GM18909 (cell line): ENCODE results near the gene AP3D1.
"Not testable (repeated sequence)": the region's sequence is repeated elsewhere in the genome, so short reads cannot be mapped to it uniquely, and the experiment has no call there.

ENCODE experiments used
- ATAC-seq: cut with Tn5 transposase; IDR thresholded peaks from one replicate; pipeline ENCODE4 v1.9.1; 2021; ENCODE audit warnings: mild to moderate bottlenecking; ENCODE audit not compliant: unreplicated experiment, poor library complexity

AP3D1 gene

DNA sequence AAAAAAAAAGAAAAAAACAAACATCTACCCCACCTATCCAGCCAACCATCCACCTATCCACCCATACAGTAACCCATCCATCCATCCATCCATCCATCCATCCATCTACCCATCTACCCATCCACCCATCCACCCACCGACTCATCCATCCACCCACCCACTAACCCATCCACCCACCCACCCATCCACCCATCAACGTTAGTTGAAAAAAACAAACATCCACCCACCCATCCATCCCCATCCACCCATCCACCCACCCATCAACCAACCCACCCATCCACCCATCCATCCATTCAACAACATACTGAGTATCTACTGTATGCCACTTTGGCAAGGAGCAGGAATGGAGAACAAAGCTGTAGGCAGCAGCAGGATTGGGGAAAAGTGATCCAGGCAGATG is 6.1 kb upstream of the AP3D1 start:
- ATAC-seq: no peak

DNA sequence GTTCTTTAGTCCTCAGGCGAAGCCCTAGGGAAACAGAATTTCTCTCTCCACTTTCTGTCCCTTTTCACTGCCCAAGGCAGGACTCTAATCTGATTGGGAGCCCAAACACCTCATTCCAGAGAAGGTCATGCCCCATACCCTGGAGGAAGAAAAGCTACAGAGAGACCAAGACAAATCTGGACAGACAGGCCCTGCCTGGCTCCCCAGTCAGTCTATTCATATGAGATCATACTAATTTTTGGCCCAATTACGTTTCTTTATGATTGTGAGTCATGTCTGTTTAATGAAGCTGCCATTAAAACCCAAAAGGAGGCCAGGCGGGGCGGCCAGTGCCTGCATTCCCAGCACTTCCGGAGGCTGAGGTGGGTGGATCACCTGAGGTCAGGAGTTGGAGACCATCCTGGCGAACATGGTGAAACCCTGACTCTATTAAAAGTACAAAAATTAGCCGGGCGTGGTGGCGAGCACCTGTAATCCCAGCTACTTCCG is 3.3 kb upstream of the AP3D1 start:
- ATAC-seq: no peak

DNA sequence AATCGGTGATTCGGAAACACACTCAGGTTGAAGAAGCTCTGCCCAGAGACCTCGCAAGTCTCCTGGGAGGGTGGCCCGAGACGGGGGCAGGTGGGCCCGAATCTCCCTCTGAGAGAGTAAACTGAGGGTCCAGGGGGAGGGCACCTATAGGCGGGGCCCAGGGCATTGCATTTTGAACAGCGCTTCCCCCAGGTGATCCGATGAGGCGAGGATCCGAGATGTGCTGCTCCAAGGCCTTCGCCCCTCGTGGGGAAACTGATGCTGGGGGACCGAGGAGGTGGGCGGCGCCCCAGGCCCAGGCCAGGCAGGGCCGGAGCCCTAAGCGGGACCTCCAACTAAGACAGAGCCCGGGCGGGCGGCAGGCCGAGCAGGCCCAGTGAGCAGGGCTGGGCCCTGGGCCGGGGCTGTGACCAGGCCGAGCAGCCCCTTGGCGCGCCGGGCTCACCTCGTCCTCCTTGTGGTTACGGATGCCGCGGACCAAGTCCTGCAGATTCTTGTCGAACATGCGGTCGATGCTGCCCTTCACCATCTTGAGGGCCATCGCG is 500 bp downstream of the AP3D1 start:
- ATAC-seq: peak; percentile 20

- ATAC-seq: no peak
These were observed 1.2 kb downstream of the AP3D1 start for GRCh38 chr19:2149980-2150793.

GRCh38 chr19:2148482-2149135 is 2.8 kb downstream of the AP3D1 start:
- ATAC-seq: no peak

GRCh38 chr19:2145831-2146241 is 5.5 kb downstream of the AP3D1 start:
- no peak for ATAC-seq

GRCh38 chr19:2144190-2144589 is 7.2 kb downstream of the AP3D1 start:
- ATAC-seq: no peak

DNA sequence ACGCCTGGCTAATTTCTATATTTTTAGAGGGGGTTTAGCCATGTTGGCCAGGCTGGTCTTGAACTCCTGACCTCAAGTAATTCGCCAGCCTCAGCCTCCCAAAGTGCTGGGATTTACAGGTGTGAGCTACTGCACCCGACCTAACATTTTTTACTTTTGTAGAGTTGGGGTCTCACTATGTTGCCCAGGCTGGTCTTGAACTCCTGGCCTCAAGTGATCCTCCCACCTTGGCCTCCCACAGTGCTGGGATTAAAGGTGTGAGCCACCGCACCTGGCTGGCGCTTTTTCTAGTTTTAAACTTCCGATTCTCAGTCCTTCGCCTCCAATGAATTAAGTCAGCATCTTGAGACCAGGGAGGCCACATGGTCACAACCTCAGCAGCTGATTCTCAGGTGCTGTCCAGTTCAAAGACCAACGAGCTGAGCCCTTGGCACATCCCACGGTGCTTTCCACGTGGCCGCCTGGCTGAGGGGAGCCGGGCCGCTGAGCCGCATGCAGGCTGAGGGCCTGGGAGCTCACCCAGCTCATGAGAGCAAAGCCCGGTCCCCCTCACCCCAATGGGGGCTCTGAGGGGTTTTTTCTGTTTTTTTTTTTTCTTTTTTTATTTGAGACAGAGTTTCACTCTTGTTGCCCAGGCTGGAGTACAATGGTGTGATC is 9.1 kb downstream of the AP3D1 start:
- ATAC-seq: no peak

GRCh38 chr19:2140138-2140569 is 11.2 kb downstream of the AP3D1 start:
- ATAC-seq: no peak

DNA sequence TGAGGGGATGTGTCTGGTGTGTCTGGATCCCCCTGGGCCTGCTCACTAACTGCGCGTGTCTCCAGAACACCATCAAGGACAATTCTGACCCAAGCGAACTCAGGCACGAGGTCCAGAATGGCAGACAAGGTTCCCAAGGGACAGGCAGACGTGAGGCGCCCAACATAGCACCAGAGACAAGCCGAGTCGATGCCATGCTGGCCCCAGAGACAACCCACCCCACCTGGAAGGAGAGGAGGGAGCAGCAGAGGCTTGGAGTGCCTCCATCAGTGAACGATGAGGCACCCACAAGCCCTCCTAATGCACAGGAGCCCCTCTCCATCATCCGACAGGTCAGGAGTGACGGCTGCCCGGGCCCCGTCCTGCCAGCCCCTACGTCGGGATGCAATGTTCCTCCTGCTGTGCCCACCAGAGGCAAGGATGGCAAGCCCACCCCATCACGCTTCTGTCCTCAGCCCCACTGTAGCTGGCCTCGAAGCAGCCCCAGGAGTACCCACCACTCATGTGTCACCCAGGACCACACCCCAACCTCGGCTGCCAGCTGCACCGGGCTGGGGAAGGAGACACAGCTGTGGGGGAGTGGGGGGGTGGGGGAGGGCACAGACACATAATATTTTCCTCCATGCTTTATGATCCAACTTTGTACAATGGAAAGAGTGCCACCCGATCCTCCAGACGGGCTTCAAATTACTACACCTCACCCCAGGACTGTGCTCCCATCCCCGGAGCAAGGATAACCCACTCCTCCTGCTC is 11.8 kb downstream of the AP3D1 start:
- ATAC-seq: no peak

DNA sequence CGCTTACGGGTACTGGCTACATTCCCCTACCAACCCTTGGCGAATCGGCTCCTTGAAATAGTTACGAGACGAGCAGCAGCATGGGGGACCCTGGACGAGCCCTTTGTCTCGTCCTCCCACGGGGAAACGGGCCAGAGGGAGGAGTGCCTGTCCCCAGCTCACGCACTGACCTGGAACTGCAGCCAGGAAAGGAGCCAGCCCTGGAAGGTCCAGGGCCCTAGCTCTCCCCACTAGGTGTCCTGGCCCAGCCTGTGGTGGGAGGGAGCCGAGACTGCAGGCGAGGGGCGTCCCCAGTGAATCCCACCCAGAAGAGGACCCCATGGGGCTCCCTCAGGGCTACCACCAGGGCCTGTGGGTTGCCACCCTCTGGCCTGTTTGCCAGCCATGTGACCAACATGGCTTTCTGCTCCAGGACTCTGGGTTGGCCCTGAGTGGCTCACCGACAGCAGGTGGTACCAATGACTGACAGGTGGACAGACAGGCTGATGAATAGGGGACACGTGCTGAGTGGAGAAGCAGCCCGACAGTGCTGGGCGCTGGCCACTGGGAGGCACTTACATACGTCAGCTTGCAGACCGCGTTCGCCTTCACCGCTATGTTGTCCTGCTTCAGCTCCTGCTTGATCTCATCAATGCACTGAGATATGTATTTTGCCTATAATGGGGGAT is 13.2 kb downstream of the AP3D1 start:
- ATAC-seq: no peak

DNA sequence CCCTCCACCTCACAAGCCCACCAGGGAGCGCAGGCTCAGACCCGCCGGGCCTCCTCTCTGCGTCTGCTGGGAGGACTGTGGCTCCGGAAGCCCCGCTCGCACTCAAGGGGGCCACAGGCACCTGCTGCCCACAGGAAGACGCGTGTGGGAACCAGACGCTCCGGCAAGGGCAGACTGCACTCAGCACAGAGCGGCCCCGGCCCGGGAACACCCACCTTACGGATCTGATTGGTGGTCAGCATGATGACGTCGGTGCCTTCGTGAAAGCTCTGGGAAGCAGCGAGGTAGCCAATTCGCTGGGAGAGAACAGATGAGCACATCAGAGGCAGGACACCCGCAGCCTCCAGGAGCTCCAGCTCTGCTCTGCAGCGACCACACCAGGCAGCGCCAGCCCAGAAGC is 14.6 kb downstream of the AP3D1 start:
- no peak for ATAC-seq

DNA sequence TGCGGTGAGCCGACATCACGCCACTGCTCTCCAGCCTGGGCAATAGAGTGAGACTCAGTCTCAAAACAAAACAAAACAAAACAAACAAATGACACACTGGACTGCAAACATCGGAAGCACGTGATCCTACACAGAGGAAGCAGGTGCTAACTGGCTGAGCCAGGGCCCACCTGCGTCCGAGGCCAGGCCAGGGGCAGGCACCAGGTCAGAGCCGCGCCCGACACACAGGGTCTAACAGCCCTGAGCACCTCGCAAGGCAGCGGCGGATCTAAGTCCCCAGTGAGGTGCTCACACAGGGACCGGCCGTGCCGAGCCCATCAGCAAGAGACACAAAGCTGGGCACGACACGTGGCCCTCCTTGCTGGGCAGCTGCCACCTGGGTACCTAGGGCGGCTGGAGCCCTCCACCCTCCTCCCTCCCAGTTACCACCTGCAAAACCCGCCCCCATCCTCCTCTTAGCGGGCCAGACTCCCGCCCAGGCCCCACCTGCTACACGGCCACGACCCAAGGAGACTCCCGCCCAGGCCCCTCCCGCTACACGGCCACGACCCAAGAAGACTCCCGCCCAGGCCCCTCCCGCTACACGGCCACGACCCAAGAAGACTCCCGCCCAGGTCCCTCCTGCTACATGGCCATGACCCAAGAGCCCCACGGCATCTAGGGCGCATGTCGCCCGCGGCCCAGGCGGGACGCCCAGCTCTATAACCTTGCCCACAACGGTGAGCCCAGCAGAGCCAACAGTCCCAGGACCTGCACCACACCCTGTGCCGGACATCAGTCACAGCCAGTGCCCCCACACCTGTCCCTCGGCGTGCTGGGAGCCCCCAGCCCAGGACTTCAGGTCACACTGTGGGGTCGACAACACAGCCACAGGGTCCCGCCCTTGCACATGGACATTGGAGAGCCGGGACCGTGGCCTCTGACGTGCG is 15.6 kb downstream of the AP3D1 start:
- ATAC-seq: no peak

DNA sequence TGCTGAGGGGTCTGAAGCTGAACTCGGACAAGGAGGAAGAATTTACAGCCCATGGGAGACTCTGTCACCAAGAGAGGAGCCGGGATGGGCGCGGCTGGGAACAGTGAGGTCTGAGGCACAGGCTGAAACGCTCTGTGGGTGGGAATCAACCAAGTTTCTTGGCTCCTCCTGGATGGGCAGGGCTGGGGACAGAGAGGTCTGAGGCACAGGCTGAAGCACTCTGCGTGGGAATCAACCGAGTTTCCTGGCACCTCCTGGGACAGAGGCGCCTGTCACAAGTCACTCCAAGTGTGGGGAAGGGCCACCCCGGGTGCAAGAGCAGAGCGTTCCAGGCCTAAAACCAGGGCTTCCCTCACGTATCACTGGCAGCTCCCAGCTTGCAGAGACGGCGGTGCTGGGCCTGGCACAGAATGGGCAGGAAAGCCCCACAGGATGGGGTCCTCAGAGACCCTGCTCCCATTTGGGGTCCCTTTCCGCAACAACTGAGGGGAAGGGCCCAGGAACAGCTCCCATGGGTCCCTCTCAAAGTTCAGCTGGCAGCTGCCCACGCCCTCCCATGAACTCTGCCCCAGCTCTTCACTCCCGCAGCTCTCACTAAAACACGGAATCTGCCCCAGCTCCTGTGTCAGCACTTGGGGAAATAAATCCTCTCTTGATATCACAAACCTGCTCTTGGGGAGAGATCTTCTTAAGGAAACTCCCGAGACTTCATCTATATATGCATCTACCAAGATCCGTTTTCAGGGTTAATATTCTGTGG is 18.5 kb downstream of the AP3D1 start:
- ATAC-seq: no peak

GRCh38 chr19:2132191-2132590 is 19.2 kb downstream of the AP3D1 start:
- no peak for ATAC-seq

GRCh38 chr19:2131012-2131975 is 20.1 kb downstream of the AP3D1 start:
- not testable (repeated sequence) for ATAC-seq
